Smooth muscle cell (in vitro differentiated cells): ENCODE measurements around the gene ABAT. TPM values are rescaled to one million over a fixed set of nuclear protein-coding genes. Genes with fewer than 3 reads are reported as not detected.

ENCODE experiments used
- DNase-seq: peaks from one replicate; lab custom pipeline; 2025; ENCODE audit not compliant: unreplicated experiment; lab: John Stamatoyannopoulos, UW
- H2AFZ ChIP-seq: fragments of 200-600 bp; sonication (generic); 2 replicates; pipeline ENCODE4 v1.6.0; 2016; ENCODE audit warnings: antibody characterized with exemption, low read depth, mild to moderate bottlenecking
- H3F3A ChIP-seq: fragments of 200-600 bp; sonication (generic); 2 replicates; pipeline ENCODE4 v1.6.0; 2017; ENCODE audit warnings: antibody characterized with exemption, low read depth
- H3K27ac ChIP-seq: fragments of 200-600 bp; sonication (generic); 2 replicates; pipeline ENCODE4 v1.5.1; 2016; ENCODE audit warnings: low read depth, mild to moderate bottlenecking
- H3K27me3 ChIP-seq: fragments of 200-600 bp; sonication (generic); 2 replicates; pipeline ENCODE4 v1.6.1; 2016; ENCODE audit warnings: low read depth, mild to moderate bottlenecking
- H3K36me3 ChIP-seq: fragments of 200-600 bp; sonication (generic); 2 replicates; pipeline ENCODE4 v1.5.1; 2016; ENCODE audit warnings: low read depth
- H3K4me1 ChIP-seq: fragments of 200-600 bp; sonication (generic); 2 replicates; pipeline ENCODE4 v1.5.1; 2016; ENCODE audit warnings: low read depth
- H3K4me2 ChIP-seq: fragments of 200-600 bp; sonication (generic); 2 replicates; pipeline ENCODE4 v1.6.0; 2016; ENCODE audit warnings: mild to moderate bottlenecking
- H3K4me3 ChIP-seq: fragments of 200-600 bp; sonication (generic); 2 replicates; pipeline ENCODE4 v1.5.1; 2016; ENCODE audit warnings: mild to moderate bottlenecking
- H3K79me2 ChIP-seq: fragments of 200-600 bp; sonication (generic); 2 replicates; pipeline ENCODE4 v1.6.0; 2016; ENCODE audit warnings: low read depth, mild to moderate bottlenecking
- H3K9ac ChIP-seq: fragments of 200-600 bp; sonication (generic); 2 replicates; pipeline ENCODE4 v1.6.0; 2016; ENCODE audit warnings: low read depth
- H3K9me3 ChIP-seq: fragments of 200-600 bp; sonication (generic); replicated peaks from 2 replicates; pipeline ENCODE4 v1.5.1; 2016; ENCODE audit warnings: low read depth
- H4K20me1 ChIP-seq: fragments of 200-600 bp; sonication (generic); 2 replicates; pipeline ENCODE4 v1.6.0; 2016; ENCODE audit warnings: low read depth
- WGBS: methylation state at CpG from one replicate; pipeline ENCODE4 v1.1.7; 2016; ENCODE audit warnings: low lambda C conversion rate; 5-methylcytosine and 5-hydroxymethylcytosine counted together
- polyA plus RNA-seq: library from polyadenylated mRNA; unstranded; fragments of >200 nt; fragmentation: Nextera tagmentation; extraction: Ambion mirVana; gene quantifications from 2 replicates; pipeline ENCODE4 v1.2.1, GENCODE V29; 2016
- total RNA-seq: library from RNA; depleted of rRNA; stranded (reverse); fragments of >200 nt; gene quantifications from 2 replicates; pipeline ENCODE4 v1.2.3, GENCODE V29; 2014
- TF ChIP-seq, protein P1 (sequence below): fragments of 200-600 bp; sonication (generic); IDR thresholded peaks from 2 replicates; pipeline ENCODE4 v1.5.1; 2017; ENCODE audit warnings: borderline replicate concordance, mild to moderate bottlenecking, antibody characterized with exemption; ENCODE audit not compliant: insufficient read depth, poor library complexity, severe bottlenecking

The ABAT gene
- total and polyA plus RNA-seq, 2 experiments from 2014 or later = 9.2 to 11.3 TPM

DNA sequence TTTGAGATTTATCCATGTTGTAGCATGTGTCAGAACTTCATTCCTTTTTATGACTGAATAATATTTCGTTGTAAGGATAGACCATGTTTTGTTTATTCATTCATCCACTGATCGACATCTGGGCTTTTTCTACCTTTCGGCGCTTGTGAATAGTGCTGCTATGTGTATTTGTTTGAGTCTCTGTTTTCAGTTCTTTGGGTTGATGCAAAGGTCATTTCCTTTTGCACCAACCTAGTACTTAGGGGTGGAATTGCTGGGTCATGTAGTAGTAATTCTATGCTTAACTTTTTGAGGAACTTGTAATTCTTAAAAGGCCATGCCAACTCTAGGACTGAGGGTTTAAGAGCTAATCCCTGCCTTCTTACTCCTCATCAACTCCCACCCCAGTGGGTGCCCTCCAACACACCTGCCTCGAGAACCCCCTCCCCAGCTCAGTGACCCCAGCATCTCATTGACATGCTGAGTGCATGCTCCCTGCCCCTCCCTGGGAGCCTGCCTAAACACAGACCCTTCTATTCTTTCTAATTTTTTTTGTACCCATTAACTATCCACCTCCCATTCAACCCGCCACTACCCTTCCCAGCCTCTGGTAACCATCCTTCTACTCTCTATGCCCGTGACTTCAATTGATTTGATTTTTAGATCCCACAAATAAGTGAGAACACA, 51.2 kb downstream of the ABAT start:
- Histone ChIP-seq H3K9me3 (no peaks in the 10 kb centered on the region), H3F3A (no peaks in the 10 kb centered on the region), H4K20me1 (no peaks in the 10 kb centered on the region), H3K4me2 (no peak overlapping the region), H3K27ac (no peak overlapping the region), H3K36me3 (no peaks in the 10 kb centered on the region), H3K79me2 (no peaks in the 10 kb centered on the region), H3K9ac (no peak overlapping the region), H3K27me3 (no peaks in the 10 kb centered on the region), H2AFZ (no peak overlapping the region), H3K4me1 (no peaks in the 10 kb centered on the region), H3K4me3 (no peak overlapping the region)
- TF ChIP-seq, protein P1, sequence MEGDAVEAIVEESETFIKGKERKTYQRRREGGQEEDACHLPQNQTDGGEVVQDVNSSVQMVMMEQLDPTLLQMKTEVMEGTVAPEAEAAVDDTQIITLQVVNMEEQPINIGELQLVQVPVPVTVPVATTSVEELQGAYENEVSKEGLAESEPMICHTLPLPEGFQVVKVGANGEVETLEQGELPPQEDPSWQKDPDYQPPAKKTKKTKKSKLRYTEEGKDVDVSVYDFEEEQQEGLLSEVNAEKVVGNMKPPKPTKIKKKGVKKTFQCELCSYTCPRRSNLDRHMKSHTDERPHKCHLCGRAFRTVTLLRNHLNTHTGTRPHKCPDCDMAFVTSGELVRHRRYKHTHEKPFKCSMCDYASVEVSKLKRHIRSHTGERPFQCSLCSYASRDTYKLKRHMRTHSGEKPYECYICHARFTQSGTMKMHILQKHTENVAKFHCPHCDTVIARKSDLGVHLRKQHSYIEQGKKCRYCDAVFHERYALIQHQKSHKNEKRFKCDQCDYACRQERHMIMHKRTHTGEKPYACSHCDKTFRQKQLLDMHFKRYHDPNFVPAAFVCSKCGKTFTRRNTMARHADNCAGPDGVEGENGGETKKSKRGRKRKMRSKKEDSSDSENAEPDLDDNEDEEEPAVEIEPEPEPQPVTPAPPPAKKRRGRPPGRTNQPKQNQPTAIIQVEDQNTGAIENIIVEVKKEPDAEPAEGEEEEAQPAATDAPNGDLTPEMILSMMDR = no peak
- 85% methylated on average over 7 of the region's 7 CpGs for WGBS
- DNase-seq = no peak

DNA sequence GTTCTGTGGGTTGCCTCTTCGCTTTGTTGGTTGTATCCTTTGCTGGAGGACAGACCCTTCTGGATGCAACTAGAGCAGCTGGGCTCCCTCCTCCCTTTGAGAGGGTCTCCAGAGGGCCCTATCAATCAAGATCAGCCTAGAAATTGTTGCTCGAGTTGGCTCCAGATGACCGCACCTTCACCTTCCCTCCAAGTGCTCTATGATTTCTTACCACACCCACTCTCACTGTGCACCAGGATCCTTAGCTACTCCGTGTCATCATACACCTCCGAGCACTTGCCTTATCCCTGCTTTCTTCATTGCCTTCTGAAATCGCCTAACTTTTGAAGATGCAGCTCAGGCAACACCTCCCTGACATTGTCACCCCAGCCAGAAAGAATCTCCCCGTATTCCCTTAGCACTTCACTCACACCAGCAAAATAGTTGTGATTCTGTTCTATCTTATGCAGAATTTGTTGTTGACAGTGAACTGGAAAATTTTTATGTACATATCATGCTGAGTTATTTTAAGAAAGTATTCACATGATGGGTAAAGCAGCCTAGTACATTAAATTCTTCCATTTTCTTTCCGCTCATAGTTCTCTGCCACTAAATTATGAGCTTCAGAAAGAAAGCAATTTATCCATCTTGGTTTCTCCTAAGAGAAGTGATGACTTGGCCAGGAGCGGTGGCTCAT, 52.9 kb downstream of the ABAT start:
- DNase-seq = no peak
- TF ChIP-seq, protein P1 = no peak
- no peaks in the 10 kb centered on the region for H3K4me1 ChIP-seq
- H3K36me3 ChIP-seq = no peaks in the 10 kb centered on the region
- no peak overlapping the region for H3K27ac ChIP-seq
- no peaks in the 10 kb centered on the region for H4K20me1 ChIP-seq
- H3F3A ChIP-seq = no peaks in the 10 kb centered on the region
- H2AFZ ChIP-seq = no peak overlapping the region
- H3K4me3 ChIP-seq = no peak overlapping the region
- no peak overlapping the region for H3K9ac ChIP-seq
- no peak overlapping the region for H3K4me2 ChIP-seq
- H3K79me2 ChIP-seq = no peaks in the 10 kb centered on the region
- no peaks in the 10 kb centered on the region for H3K27me3 ChIP-seq
- WGBS = 87% methylated on average over 9 of the region's 9 CpGs
- no peaks in the 10 kb centered on the region for H3K9me3 ChIP-seq

DNA sequence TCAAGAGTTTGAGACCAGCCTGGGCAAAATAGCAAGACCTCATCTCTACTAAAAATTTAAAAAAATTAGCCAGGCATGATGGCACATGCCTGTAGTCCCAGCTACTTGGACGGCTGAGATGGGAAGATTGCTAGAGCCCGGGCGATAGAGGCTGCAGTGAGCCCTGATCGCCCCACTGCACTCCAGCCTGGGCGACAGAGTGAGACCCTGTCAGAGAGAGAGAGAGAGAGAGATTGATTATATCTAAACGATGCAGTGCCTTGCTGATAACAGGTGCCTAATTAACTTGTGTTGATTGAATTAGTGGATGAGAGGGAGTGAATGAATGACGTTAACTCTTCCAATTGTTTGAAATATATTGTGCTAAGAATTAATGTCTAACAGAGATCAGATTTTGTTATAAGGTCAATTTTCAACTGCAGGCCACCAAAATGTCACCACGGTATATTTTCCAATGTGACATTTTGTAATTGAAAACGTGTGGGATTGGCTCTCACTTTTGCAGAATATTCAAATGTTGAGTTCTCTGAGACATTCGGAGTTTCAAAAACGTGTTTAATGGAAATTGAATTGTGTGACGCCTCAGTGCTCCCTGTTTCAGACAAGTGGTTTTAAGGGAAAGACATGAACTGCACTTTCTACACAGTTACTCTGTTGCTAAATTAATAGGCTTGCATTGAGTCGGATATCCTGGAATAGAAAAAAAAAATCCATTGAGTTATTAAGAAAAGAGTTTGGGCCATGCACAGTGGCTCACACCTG, 53.6 kb downstream of the ABAT start:
- no peaks in the 10 kb centered on the region for H3F3A ChIP-seq
- 81% methylated on average over 13 of the region's 13 CpGs for WGBS
- TF ChIP-seq, protein P1 = no peak

More for the DNA sequence above, 53.6 kb downstream of the ABAT start:
- Histone ChIP-seq H3K9me3 (no peaks in the 10 kb centered on the region), H3K79me2 (no peaks in the 10 kb centered on the region), H3K27me3 (no peaks in the 10 kb centered on the region), H3K27ac (no peak overlapping the region), H3K4me1 (no peaks in the 10 kb centered on the region), H3K4me3 (no peak overlapping the region), H4K20me1 (no peaks in the 10 kb centered on the region), H3K4me2 (no peak overlapping the region), H3K36me3 (no peaks in the 10 kb centered on the region), H2AFZ (no peak overlapping the region), H3K9ac (no peak overlapping the region)
- DNase-seq = no peak
